HCT116 (cell line): Measurements from ENCODE around the gene STARD3. TPM values are rescaled to one million over a fixed set of nuclear protein-coding genes. Genes with fewer than 3 reads are reported as not detected.

Experiments
- ATAC-seq: fragments of 200-7000 bp; cut with Tn5 transposase; 2 replicates; pipeline ENCODE4 v1.9.1; 2020; ENCODE audit warnings: mild to moderate bottlenecking, moderate library complexity
- BruUV-seq: library from RNA; stranded (reverse); fragments of 400-500 nt; replicated peaks from 2 replicates; lab custom pipeline; 2021; lab: Mats Ljungman, UMichigan
- CTCF ChIA-PET: fragments of 300-600 bp; sonication (Branson Sonifier 250); formaldehyde crosslinking; loops from one replicate; lab custom pipeline; 2021; ENCODE audit warnings: antibody characterized with exemption; lab: Charles Lee
- POLR2A ChIA-PET: fragments of 300-600, 350-600 bp; sonication (Branson Sonifier 250); formaldehyde crosslinking; loops from one replicate; lab custom pipeline; 2021; ENCODE audit warnings: antibody characterized with exemption; lab: Charles Lee
- RAD21 ChIA-PET, 2 experiments: fragments of 300-600 bp; sonication (Branson Sonifier 250); formaldehyde crosslinking; loops; one replicate each; lab custom pipeline; 2023; ENCODE audit warnings: low total read pairs in 2 of 2; ENCODE audit not compliant: uncharacterized antibody in 2 of 2, unreplicated experiment in 2 of 2, low non-redundant PET in 1 of 2; lab: Charles Lee
- DNase-seq: peaks from one replicate; pipeline ENCODE4 v3.0.0-alpha.2; 2010; ENCODE audit warnings: low read depth, low spot score
- H2AFZ ChIP-seq: fragments of 200-600 bp; shearing (Covaris generic), sonication (generic); 2 replicates; pipeline ENCODE4 v1.6.1; 2017; ENCODE audit warnings: low read depth, mixed run types, mixed read lengths, antibody characterized with exemption, low read length; ENCODE audit not compliant: poor library complexity, severe bottlenecking
- H3K27ac ChIP-seq: 2 replicates; pipeline ENCODE4 v1.5.1; 2012; ENCODE audit warnings: low read depth, low read length
- H3K27me3 ChIP-seq: fragments of 200-600 bp; sonication (generic); 2 replicates; pipeline ENCODE4 v1.6.1; 2016; ENCODE audit warnings: mixed run types, low read length, mixed read lengths; ENCODE audit not compliant: insufficient read depth
- H3K36me3 ChIP-seq, 2 experiments: fragments of 200-500 bp in 1 of 2; fragments of 200-600 bp in 1 of 2; sonication (Bioruptor generic) in 1 of 2; sonication (generic) in 1 of 2; 2 replicates each; pipeline versions ENCODE4 v1.5.1 to v1.6.1; 2014 to 2016; ENCODE audit warnings: low read length in 2 of 2, inconsistent platforms in 1 of 2, mixed read lengths in 1 of 2, mixed run types in 1 of 2; ENCODE audit not compliant: insufficient read depth in 2 of 2, control insufficient read depth in 1 of 2
- H3K4me1 ChIP-seq, 2 experiments: fragments of 200-600 bp in 1 of 2; sonication (generic) in 1 of 2; 2 replicates each; pipeline versions ENCODE4 v1.5.1 to v1.6.1; 2012 to 2017; ENCODE audit warnings: low read length in 2 of 2, inconsistent platforms in 1 of 2, mild to moderate bottlenecking in 1 of 2, mixed read lengths in 1 of 2, mixed run types in 1 of 2, moderate library complexity in 1 of 2; ENCODE audit not compliant: insufficient read depth in 2 of 2, control insufficient read depth in 1 of 2
- H3K4me2 ChIP-seq: fragments of 200-600 bp; sonication (generic); 2 replicates; pipeline ENCODE4 v1.6.1; 2017; ENCODE audit warnings: mixed run types, low read length, mixed read lengths
- H3K4me3 ChIP-seq, 2 experiments: fragments of 200-600 bp in 1 of 2; sonication (generic) in 1 of 2; replicated peaks in 1 of 2; 2 replicates each; pipeline ENCODE4 v1.5.1; 2011 to 2016; ENCODE audit warnings: low read length in 2 of 2, control low read depth in 1 of 2, low read depth in 1 of 2, mild to moderate bottlenecking in 1 of 2, mixed read lengths in 1 of 2, mixed run types in 1 of 2
- H3K79me2 ChIP-seq: fragments of 200-600 bp; sonication (generic); 2 replicates; pipeline ENCODE4 v1.6.1; 2017; ENCODE audit warnings: mild to moderate bottlenecking, mixed run types, low read length, moderate library complexity, mixed read lengths; ENCODE audit not compliant: insufficient read depth
- H3K9ac ChIP-seq: fragments of 200-600 bp; sonication (generic); 2 replicates; pipeline ENCODE4 v1.6.1; 2016; ENCODE audit warnings: low read length, mixed read lengths
- H3K9me2 ChIP-seq: fragments of 200-600 bp; sonication (generic), shearing (Covaris generic); 2 replicates; pipeline ENCODE4 v1.6.1; 2017; ENCODE audit warnings: mixed run types, mild to moderate bottlenecking, moderate library complexity; ENCODE audit not compliant: insufficient read depth
- H3K9me3 ChIP-seq, 2 experiments: fragments of 200-500 bp in 1 of 2; fragments of 200-600 bp in 1 of 2; sonication (Bioruptor generic) in 1 of 2; sonication (generic) in 1 of 2; 2 replicates each; pipeline ENCODE4 v1.6.1; 2014 to 2017; ENCODE audit warnings: low read length in 2 of 2, mixed read lengths in 2 of 2, inconsistent platforms in 1 of 2, low read depth in 1 of 2, mild to moderate bottlenecking in 1 of 2, mixed run types in 1 of 2, moderate library complexity in 1 of 2; ENCODE audit not compliant: control insufficient read depth in 1 of 2, insufficient read depth in 1 of 2
- H4K20me1 ChIP-seq: fragments of 200-600 bp; sonication (generic), shearing (Covaris generic); 2 replicates; pipeline ENCODE4 v1.6.1; 2017; ENCODE audit warnings: mixed run types, mild to moderate bottlenecking, moderate library complexity; ENCODE audit not compliant: insufficient read depth
- CBX3 ChIP-seq: IDR thresholded peaks from 2 replicates; pipeline ENCODE4 v1.6.1; 2012; ENCODE audit warnings: low read depth
- EGR1 ChIP-seq: IDR thresholded peaks from 2 replicates; pipeline ENCODE4 v1.6.1; 2012; ENCODE audit warnings: low read depth
- EZH2 ChIP-seq: fragments of 200-600 bp; sonication (generic); IDR thresholded peaks from 2 replicates; pipeline ENCODE4 v1.6.1; 2017; ENCODE audit warnings: antibody characterized with exemption, mixed run types
- FOSL1 ChIP-seq: IDR thresholded peaks from 2 replicates; pipeline ENCODE4 v1.6.1; 2012; ENCODE audit warnings: low read depth
- JUND ChIP-seq: IDR thresholded peaks from 2 replicates; pipeline ENCODE4 v1.6.1; 2012
- POLR2A ChIP-seq: IDR thresholded peaks from 2 replicates; pipeline ENCODE4 v1.7.0; 2011; ENCODE audit warnings: borderline replicate concordance; ENCODE audit not compliant: insufficient read depth, insufficient read length; ENCODE audit errors: extremely low read depth
- RAD21 ChIP-seq: IDR thresholded peaks from 2 replicates; pipeline ENCODE4 v1.6.1; 2012; ENCODE audit warnings: low read depth, mild to moderate bottlenecking
- SP1 ChIP-seq: IDR thresholded peaks from 2 replicates; pipeline ENCODE4 v1.6.1; 2012; ENCODE audit warnings: low read depth
- intact Hi-C: fragments of 100-400 bp; cut with micrococcal nuclease; formaldehyde crosslinking; loops from 2 replicates; pipeline ENCODE4 v1.10.0; 2022
- total RNA-seq: library from RNA; stranded (reverse); gene quantifications from one replicate; pipeline ENCODE4 v1.2.1, GENCODE V29; 2021; ENCODE audit not compliant: unreplicated experiment
- TF ChIP-seq, protein P1 (sequence below): IDR thresholded peaks from 2 replicates; pipeline ENCODE4 v1.6.1; 2012
- TF ChIP-seq, protein P2 (sequence below): IDR thresholded peaks from 2 replicates; pipeline ENCODE4 v1.6.1; 2012

The STARD3 gene
- total RNA-seq, 1 experiment from 2014 or later, result 73.9 TPM

DNA sequence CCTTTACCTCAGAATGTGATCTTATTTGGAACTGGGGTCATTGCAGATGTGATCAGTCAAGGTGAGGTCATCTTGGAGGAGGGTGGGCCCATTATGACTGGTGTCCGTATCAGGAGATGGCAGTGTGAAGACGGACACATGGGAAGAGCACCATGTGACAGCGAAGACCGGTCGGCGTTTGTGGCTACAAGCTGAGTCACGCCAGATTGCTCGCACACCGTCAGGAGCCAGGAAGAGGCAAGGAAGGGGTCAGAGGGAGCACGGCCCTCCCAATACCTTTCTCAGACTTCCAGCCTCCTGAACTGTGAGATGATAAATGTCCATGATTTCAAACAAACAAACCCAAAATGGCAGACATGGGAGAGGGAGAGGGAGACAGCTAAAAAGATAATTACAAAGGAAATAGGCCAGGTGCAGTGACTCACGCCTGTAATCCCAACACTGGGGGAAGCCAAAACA lies 13.2 kb downstream of the STARD3 start:
- Histone ChIP-seq H3K9me3 (no peaks in the 10 kb centered on the region), H3K36me3 (no peaks in the 10 kb centered on the region; a peak in 1 of 4 replicates), H2AFZ (no peak overlapping the region), H3K79me2 (peaks cover 19% of the 10 kb centered on the region; the same call in 1 of the 2 replicates), H3K4me2 (peak overlapping the region; percentile 61), H3K9me2 (no peaks in the 10 kb centered on the region), H3K27ac (peak overlapping the region; percentile 71), H3K4me3 (0 out of 4 replicates have a peak overlapping the region, but pooled peaks of 1 of the 2 experiments have one; percentile 20), H3K27me3 (no peaks in the 10 kb centered on the region), H4K20me1 (no peaks in the 10 kb centered on the region), H3K4me1 (peaks cover 13 to 58% of the 10 kb centered on the region in 2 experiments), H3K9ac (peak overlapping the region; percentile 40)
- peak; percentile 82 for DNase-seq
- peak; percentile 89 for ATAC-seq
- CTCF ChIA-PET, result interaction anchor here (1.5 to 2.9 kb wide), 6 partner anchors 15 to 29 kb away, joined by 4 to 14 read pairs (median 7); no protein-coding TSS in a partner anchor
- no TSS peak for BruUV-seq
- RAD21 ChIA-PET, result no interaction called here
- POLR2A ChIA-PET, result interaction anchor here (0.7 to 1.1 kb wide), 2 partner anchors 18 to 19 kb away, joined by 3 read pairs; no protein-coding TSS in a partner anchor
- intact Hi-C loops, result no loop called here
- TF ChIP-seq POLR2A (no peak), SP1 (peak; percentile 60; the same call in 1 of the 2 replicates), JUND (peak; percentile 72), RAD21 (no peak), CBX3 (peak; percentile 90; the same call in 1 of the 2 replicates), FOSL1 (peak; percentile 71), EGR1 (no peak)
- TF ChIP-seq, protein P1, sequence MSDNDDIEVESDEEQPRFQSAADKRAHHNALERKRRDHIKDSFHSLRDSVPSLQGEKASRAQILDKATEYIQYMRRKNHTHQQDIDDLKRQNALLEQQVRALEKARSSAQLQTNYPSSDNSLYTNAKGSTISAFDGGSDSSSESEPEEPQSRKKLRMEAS, result peak; percentile 98

DNA sequence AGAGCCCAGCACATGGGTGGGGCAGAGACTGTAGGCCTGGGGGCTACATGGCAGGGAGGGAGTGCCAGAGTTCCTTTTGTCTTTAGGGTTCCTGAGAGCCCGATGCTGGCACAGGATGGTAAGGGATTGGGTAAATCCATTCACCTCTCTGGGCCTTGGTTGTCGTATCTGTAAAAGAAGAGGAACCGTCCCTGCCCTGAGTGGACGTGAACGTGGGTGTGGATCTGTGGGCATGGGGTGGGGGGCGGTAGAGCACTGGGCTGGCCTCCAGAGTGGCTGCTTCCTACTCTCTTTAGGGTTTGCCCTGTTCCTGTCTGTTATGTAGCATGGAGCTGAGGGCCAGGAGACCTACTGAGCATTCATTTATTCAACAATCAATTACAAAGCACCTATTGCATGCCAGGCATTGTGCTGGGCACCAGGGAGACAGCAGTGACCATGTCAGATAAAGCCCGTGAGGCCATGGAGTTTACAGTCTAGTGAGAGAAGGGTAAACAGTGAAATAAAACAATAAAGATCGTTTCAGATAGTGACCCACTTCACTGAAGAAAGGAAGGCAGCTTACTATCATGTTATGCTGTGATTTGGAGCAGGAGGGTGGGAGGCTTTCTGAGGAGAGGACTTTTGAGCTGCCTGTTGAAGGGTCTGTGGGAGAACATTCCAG lies 15.1 kb downstream of the STARD3 start:
- H3K27ac ChIP-seq, result no peak overlapping the region
- H3K9me3 ChIP-seq, result no peaks in the 10 kb centered on the region
- H3K9me2 ChIP-seq, result no peaks in the 10 kb centered on the region
- no peaks in the 10 kb centered on the region for H4K20me1 ChIP-seq
- TF ChIP-seq EZH2 (no peak), CBX3 (no peak)
- TF ChIP-seq, protein P2, sequence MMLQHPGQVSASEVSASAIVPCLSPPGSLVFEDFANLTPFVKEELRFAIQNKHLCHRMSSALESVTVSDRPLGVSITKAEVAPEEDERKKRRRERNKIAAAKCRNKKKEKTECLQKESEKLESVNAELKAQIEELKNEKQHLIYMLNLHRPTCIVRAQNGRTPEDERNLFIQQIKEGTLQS, result no peak
- TF ChIP-seq, all 23 proteins: peak for 0
- no peak overlapping the region for H3K4me2 ChIP-seq
- intact Hi-C loops, result no loop called here
- H3K27me3 ChIP-seq, result no peaks in the 10 kb centered on the region
- no TSS peak for BruUV-seq
- H3K9ac ChIP-seq, result no peak overlapping the region
- ChIA-PET RAD21 (interaction anchor here in 1 of 2 experiments (1.5 kb wide), 1 partner anchor 30 kb away, joined by 3 read pairs; no protein-coding TSS in a partner anchor), CTCF (interaction anchor here (1.4 to 3.6 kb wide), 9 partner anchors 14 to 104 kb away, joined by 4 to 30 read pairs (median 9); no protein-coding TSS in a partner anchor), POLR2A (interaction anchor here (1.3 kb wide), 1 partner anchor 9 kb away, joined by 3 read pairs; no protein-coding TSS in a partner anchor)
- ATAC-seq (no peak), DNase-seq (no peak)
- no peaks in the 10 kb centered on the region; a peak in 1 of 4 replicates for H3K36me3 ChIP-seq
- H3K79me2 ChIP-seq, result peaks cover 7% of the 10 kb centered on the region; the same call in 1 of the 2 replicates
- no peak overlapping the region for H2AFZ ChIP-seq
- no peak overlapping the region for H3K4me3 ChIP-seq
- peaks cover 13 to 56% of the 10 kb centered on the region in 2 experiments for H3K4me1 ChIP-seq
